Effector CD4-positive, alpha-beta T cell (primary cell): ENCODE data around the gene SAMD14.
A peak's percentile ranks its signal among the peaks of the same experiment; 100 is the strongest.

Experiments used
- DNase-seq: peaks from one replicate; pipeline ENCODE4 v3.0.0-alpha.2; 2020

Gene SAMD14

DNA sequence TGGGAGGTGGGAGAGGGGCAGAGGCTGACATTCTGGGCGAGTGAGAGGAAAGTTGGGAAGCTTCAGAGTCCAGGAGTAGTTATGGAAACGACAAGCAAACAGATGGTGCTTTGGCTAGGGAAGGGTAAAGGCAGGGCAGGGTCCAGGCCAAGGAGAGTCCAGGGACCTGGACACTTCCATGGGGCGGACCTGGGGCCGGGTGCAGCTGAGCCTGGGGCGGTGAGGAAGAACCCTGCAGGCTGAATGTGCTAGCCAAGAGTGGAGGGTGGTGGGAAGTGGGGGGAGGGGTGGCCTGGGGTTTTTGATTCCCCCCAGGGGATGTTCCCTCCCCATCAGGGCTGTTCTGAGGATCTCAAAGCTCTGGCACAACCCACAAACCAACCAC, 17.9 kb upstream of the SAMD14 start:
- DNase-seq, result no peak

- no peak for DNase-seq
Measured at GRCh38 chr17:50146927-50147665, 17.1 kb upstream of the SAMD14 start.

GRCh38 chr17:50146230-50146926, 16.4 kb upstream of the SAMD14 start:
- DNase-seq, result no peak

- no peak for DNase-seq
Measured at GRCh38 chr17:50145532-50146229, 15.7 kb upstream of the SAMD14 start.

GRCh38 chr17:50144845-50145531, 15.0 kb upstream of the SAMD14 start:
- no peak for DNase-seq

- no peak for DNase-seq
Measured at GRCh38 chr17:50144355-50144754, 14.4 kb upstream of the SAMD14 start.

GRCh38 chr17:50143461-50144176, 13.7 kb upstream of the SAMD14 start:
- DNase-seq, result no peak

GRCh38 chr17:50141745-50142110, 11.8 kb upstream of the SAMD14 start:
- no peak for DNase-seq

GRCh38 chr17:50141026-50141744, 11.2 kb upstream of the SAMD14 start:
- DNase-seq, result no peak

DNA sequence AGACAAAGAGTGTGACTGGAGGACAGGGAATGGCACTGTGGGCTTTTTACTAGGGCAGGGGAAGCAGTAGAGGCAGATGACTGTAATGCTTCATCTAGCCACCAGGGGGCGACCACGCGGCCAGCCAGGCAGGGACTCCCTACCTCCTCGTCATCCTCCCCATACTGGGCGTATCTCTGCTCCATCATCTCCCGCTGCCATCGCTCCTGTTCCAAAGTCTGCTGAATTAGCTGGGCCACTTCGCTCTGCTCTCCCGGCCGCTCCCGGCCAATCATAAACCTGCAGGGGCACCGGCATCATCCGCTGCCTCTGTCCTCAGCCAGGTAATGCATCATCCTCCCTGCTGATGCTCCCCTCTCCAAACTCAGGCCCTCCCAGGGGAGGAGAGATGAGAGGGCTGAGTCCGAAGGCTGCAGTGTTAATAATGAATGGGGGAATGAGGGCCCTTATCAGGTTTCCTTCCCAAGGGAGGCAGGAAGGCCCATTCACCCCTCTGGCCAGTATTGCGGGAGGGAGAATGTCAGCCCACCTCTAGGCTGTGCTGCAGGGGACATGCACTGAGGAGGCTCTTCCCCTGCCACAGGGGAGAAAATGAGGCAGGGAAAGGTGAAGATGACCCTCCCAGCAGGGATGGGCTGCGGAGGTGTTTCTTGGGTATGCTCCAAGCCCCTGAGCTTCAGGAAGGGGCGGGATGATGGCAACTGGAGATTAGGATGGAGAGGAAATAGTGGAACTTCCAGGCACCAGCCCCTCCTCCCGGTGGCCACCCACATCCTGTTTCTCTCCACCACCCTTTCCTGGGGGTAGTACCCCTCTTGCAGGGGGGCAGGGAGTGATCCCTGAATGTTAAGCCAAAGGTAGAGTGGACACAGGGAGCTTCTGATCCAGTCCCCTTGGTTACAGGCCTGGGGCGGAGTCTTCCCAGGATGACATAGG, 10.3 kb upstream of the SAMD14 start:
- DNase-seq, result peak; percentile 76

DNA sequence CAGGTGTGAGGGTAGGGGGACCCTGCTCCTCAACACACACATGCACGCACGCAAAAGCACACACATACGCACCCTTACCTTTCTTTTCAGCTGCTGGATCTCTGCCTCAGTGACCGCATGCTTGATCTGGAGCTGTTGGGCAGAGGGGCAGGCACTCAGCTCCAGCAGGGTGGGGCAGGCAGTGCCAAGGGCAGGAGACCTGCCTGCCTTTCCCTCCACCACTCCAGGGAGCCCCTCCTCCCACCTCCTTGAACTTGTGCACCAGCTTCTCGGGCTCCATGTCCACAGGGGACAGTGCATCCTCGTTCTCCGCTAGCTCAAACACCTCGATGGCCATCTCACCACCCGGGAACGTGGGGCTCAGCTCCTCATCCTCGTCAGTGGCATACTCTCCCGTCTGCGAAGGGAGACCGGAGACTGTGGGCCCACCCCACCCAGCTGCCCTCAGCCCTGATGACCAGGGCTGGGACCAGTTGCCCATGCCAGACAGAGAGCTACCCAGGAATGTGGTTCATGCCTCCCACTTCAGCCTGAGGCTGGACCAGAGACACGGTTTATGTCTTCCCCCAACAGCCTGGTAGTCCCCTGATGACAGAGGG, 9.3 kb upstream of the SAMD14 start:
- no peak for DNase-seq

GRCh38 chr17:50137042-50137441, 7.1 kb upstream of the SAMD14 start:
- DNase-seq, result no peak

- no peak for DNase-seq
Measured at GRCh38 chr17:50136096-50136687, 6.2 kb upstream of the SAMD14 start.

DNA sequence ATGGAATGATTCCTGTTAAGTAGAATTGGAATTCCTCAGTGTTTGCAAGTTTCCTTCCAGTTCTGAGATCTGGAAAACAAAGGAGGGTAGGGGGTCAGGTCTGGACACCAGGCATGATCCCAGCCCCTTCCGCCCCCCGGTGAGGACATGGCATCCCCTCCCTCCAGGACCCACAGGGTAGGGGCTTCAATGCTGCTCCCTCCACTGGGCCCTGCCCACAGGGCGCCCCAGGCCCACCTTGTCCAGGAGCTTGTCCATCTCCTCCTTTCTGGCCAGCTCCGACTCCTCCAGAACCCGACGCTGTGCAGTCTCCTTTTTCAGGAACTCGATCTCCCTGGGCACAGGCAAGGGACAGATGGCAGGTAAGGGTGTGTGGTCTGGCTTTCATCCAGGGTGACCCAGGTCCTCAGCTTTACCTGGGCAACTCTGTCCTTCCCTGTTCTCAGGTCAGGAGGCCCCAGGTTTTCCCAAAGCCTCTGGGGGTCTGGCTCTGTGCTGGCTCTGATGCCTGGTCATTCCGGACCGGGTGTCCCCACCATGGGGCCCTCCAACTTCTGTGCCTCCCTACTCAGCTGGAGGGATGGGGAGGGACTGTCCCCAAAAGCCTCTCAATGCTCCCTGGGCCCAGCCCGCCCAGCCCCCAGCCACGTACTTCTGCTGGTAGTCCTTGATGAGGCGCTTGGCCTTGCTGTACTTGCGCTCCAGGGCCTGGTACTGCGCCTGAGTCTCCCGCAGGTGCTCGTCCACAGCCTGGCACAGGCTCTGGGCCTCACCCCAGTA, 5.5 kb upstream of the SAMD14 start:
- no peak for DNase-seq

GRCh38 chr17:50134206-50135110, 4.5 kb upstream of the SAMD14 start:
- DNase-seq, result no peak

DNA sequence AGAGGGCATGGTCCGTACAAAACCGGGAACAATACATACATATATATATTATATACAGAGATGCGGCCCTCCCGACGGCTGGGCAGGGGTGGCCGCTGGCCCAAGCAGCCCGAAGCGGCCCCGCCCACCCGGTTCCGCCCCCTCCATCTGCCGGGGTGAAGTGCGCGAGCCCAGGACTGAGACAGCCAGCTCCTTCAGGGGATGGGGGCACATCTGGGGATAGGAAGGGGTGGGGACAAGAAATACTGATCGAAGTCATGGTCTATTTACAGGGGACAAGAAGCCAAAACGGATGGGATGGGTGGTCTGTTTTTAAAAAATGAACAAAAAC, 3.8 kb upstream of the SAMD14 start:
- DNase-seq, result no peak

DNA sequence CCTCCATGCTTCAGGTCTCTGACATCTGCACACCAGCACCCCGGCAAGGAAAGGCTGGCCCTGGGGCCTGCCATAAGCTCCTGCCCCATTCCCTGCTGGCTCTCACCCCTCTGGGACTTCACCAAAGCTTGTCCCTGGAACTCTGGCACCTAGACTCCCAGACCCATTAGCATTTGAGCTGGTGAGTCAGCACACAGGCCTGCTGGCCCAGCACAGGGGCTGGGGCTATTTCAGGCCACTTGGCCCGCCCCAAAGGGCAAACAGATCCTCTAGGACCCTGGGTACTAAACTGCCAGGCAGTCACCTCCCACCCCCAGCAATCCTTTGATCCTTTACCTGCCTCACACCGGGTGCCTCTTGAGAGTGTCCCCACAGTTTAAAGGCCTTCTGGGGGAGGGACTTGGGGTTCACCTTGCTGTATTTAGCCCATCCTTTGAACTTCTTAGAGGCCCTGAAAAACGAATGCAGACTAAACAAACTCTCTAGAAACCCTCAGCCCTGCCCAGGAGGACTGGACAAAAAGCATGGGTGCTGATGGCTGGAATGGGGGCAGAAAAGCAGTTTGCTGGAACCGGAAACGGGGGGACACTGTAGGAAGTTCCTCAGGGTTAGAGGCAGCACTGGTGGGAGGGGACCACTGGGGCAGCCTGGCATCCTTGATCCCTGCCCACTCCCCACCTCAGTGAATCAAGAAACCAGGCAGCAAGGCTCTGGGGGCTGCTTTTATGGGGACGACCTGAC, 3.2 kb upstream of the SAMD14 start:
- DNase-seq, result no peak
